HCT116 (cell line): Measurements from ENCODE around the gene RPL7L1. TPM values are rescaled to one million over a fixed set of nuclear protein-coding genes. Genes with fewer than 3 reads are reported as not detected.

Source experiments
- ATAC-seq: fragments of 200-7000 bp; cut with Tn5 transposase; 2 replicates; pipeline ENCODE4 v1.9.1; 2020; ENCODE audit warnings: mild to moderate bottlenecking, moderate library complexity
- BruUV-seq: library from RNA; stranded (reverse); fragments of 400-500 nt; replicated peaks from 2 replicates; lab custom pipeline; 2021; lab: Mats Ljungman, UMichigan
- CTCF ChIA-PET: fragments of 300-600 bp; sonication (Branson Sonifier 250); formaldehyde crosslinking; loops from one replicate; lab custom pipeline; 2021; ENCODE audit warnings: antibody characterized with exemption; lab: Charles Lee
- POLR2A ChIA-PET: fragments of 300-600, 350-600 bp; sonication (Branson Sonifier 250); formaldehyde crosslinking; loops from one replicate; lab custom pipeline; 2021; ENCODE audit warnings: antibody characterized with exemption; lab: Charles Lee
- RAD21 ChIA-PET, 2 experiments: fragments of 300-600 bp; sonication (Branson Sonifier 250); formaldehyde crosslinking; loops; one replicate each; lab custom pipeline; 2023; ENCODE audit warnings: low total read pairs in 2 of 2; ENCODE audit not compliant: uncharacterized antibody in 2 of 2, unreplicated experiment in 2 of 2, low non-redundant PET in 1 of 2; lab: Charles Lee
- DNase-seq: peaks from one replicate; pipeline ENCODE4 v3.0.0-alpha.2; 2010; ENCODE audit warnings: low read depth, low spot score
- H2AFZ ChIP-seq: fragments of 200-600 bp; shearing (Covaris generic), sonication (generic); 2 replicates; pipeline ENCODE4 v1.6.1; 2017; ENCODE audit warnings: low read depth, mixed run types, mixed read lengths, antibody characterized with exemption, low read length; ENCODE audit not compliant: poor library complexity, severe bottlenecking
- H3K27ac ChIP-seq: 2 replicates; pipeline ENCODE4 v1.5.1; 2012; ENCODE audit warnings: low read depth, low read length
- H3K27me3 ChIP-seq: fragments of 200-600 bp; sonication (generic); 2 replicates; pipeline ENCODE4 v1.6.1; 2016; ENCODE audit warnings: mixed run types, low read length, mixed read lengths; ENCODE audit not compliant: insufficient read depth
- H3K36me3 ChIP-seq, 2 experiments: fragments of 200-500 bp in 1 of 2; fragments of 200-600 bp in 1 of 2; sonication (Bioruptor generic) in 1 of 2; sonication (generic) in 1 of 2; 2 replicates each; pipeline versions ENCODE4 v1.5.1 to v1.6.1; 2014 to 2016; ENCODE audit warnings: low read length in 2 of 2, inconsistent platforms in 1 of 2, mixed read lengths in 1 of 2, mixed run types in 1 of 2; ENCODE audit not compliant: insufficient read depth in 2 of 2, control insufficient read depth in 1 of 2
- H3K4me1 ChIP-seq, 2 experiments: fragments of 200-600 bp in 1 of 2; sonication (generic) in 1 of 2; 2 replicates each; pipeline versions ENCODE4 v1.5.1 to v1.6.1; 2012 to 2017; ENCODE audit warnings: low read length in 2 of 2, inconsistent platforms in 1 of 2, mild to moderate bottlenecking in 1 of 2, mixed read lengths in 1 of 2, mixed run types in 1 of 2, moderate library complexity in 1 of 2; ENCODE audit not compliant: insufficient read depth in 2 of 2, control insufficient read depth in 1 of 2
- H3K4me2 ChIP-seq: fragments of 200-600 bp; sonication (generic); 2 replicates; pipeline ENCODE4 v1.6.1; 2017; ENCODE audit warnings: mixed run types, low read length, mixed read lengths
- H3K4me3 ChIP-seq, 2 experiments: fragments of 200-600 bp in 1 of 2; sonication (generic) in 1 of 2; replicated peaks in 1 of 2; 2 replicates each; pipeline ENCODE4 v1.5.1; 2011 to 2016; ENCODE audit warnings: low read length in 2 of 2, control low read depth in 1 of 2, low read depth in 1 of 2, mild to moderate bottlenecking in 1 of 2, mixed read lengths in 1 of 2, mixed run types in 1 of 2
- H3K79me2 ChIP-seq: fragments of 200-600 bp; sonication (generic); 2 replicates; pipeline ENCODE4 v1.6.1; 2017; ENCODE audit warnings: mild to moderate bottlenecking, mixed run types, low read length, moderate library complexity, mixed read lengths; ENCODE audit not compliant: insufficient read depth
- H3K9ac ChIP-seq: fragments of 200-600 bp; sonication (generic); 2 replicates; pipeline ENCODE4 v1.6.1; 2016; ENCODE audit warnings: low read length, mixed read lengths
- H3K9me2 ChIP-seq: fragments of 200-600 bp; sonication (generic), shearing (Covaris generic); 2 replicates; pipeline ENCODE4 v1.6.1; 2017; ENCODE audit warnings: mixed run types, mild to moderate bottlenecking, moderate library complexity; ENCODE audit not compliant: insufficient read depth
- H3K9me3 ChIP-seq, 2 experiments: fragments of 200-500 bp in 1 of 2; fragments of 200-600 bp in 1 of 2; sonication (Bioruptor generic) in 1 of 2; sonication (generic) in 1 of 2; 2 replicates each; pipeline ENCODE4 v1.6.1; 2014 to 2017; ENCODE audit warnings: low read length in 2 of 2, mixed read lengths in 2 of 2, inconsistent platforms in 1 of 2, low read depth in 1 of 2, mild to moderate bottlenecking in 1 of 2, mixed run types in 1 of 2, moderate library complexity in 1 of 2; ENCODE audit not compliant: control insufficient read depth in 1 of 2, insufficient read depth in 1 of 2
- H4K20me1 ChIP-seq: fragments of 200-600 bp; sonication (generic), shearing (Covaris generic); 2 replicates; pipeline ENCODE4 v1.6.1; 2017; ENCODE audit warnings: mixed run types, mild to moderate bottlenecking, moderate library complexity; ENCODE audit not compliant: insufficient read depth
- ATF3 ChIP-seq: IDR thresholded peaks from 2 replicates; pipeline ENCODE4 v1.6.1; 2012
- CBX3 ChIP-seq: IDR thresholded peaks from 2 replicates; pipeline ENCODE4 v1.6.1; 2012; ENCODE audit warnings: low read depth
- EGR1 ChIP-seq: IDR thresholded peaks from 2 replicates; pipeline ENCODE4 v1.6.1; 2012; ENCODE audit warnings: low read depth
- ELF1 ChIP-seq: IDR thresholded peaks from 2 replicates; pipeline ENCODE4 v1.6.1; 2012; ENCODE audit warnings: low read depth, borderline replicate concordance
- EZH2 ChIP-seq: fragments of 200-600 bp; sonication (generic); IDR thresholded peaks from 2 replicates; pipeline ENCODE4 v1.6.1; 2017; ENCODE audit warnings: antibody characterized with exemption, mixed run types
- EZH2phosphoT487 ChIP-seq: fragments of 200-600 bp; IDR thresholded peaks from 2 replicates; pipeline ENCODE4 v1.6.1; 2018; ENCODE audit warnings: antibody characterized with exemption, borderline replicate concordance
- FOSL1 ChIP-seq: IDR thresholded peaks from 2 replicates; pipeline ENCODE4 v1.6.1; 2012; ENCODE audit warnings: low read depth
- JUND ChIP-seq: IDR thresholded peaks from 2 replicates; pipeline ENCODE4 v1.6.1; 2012
- POLR2A ChIP-seq: IDR thresholded peaks from 2 replicates; pipeline ENCODE4 v1.7.0; 2011; ENCODE audit warnings: borderline replicate concordance; ENCODE audit not compliant: insufficient read depth, insufficient read length; ENCODE audit errors: extremely low read depth
- POLR2AphosphoS5 ChIP-seq: IDR thresholded peaks from 2 replicates; pipeline ENCODE4 v1.6.1; 2011; ENCODE audit warnings: mild to moderate bottlenecking, low read depth, low read length, moderate library complexity
- RAD21 ChIP-seq: IDR thresholded peaks from 2 replicates; pipeline ENCODE4 v1.6.1; 2012; ENCODE audit warnings: low read depth, mild to moderate bottlenecking
- SIN3A ChIP-seq: IDR thresholded peaks from 2 replicates; pipeline ENCODE4 v1.6.1; 2012; ENCODE audit warnings: low read depth
- SP1 ChIP-seq: IDR thresholded peaks from 2 replicates; pipeline ENCODE4 v1.6.1; 2012; ENCODE audit warnings: low read depth
- SRF ChIP-seq: IDR thresholded peaks from 2 replicates; pipeline ENCODE4 v1.6.1; 2012; ENCODE audit warnings: low read depth
- TCF7L2 ChIP-seq: IDR thresholded peaks from 2 replicates; pipeline ENCODE4 v1.7.0; 2011; ENCODE audit warnings: borderline replicate concordance, inconsistent platforms; ENCODE audit not compliant: insufficient read depth, insufficient read length; ENCODE audit errors: extremely low read depth
- YY1 ChIP-seq: IDR thresholded peaks from 2 replicates; pipeline ENCODE4 v1.6.1; 2011; ENCODE audit warnings: low read length, low read depth, moderate library complexity, mild to moderate bottlenecking; ENCODE audit not compliant: insufficient replicate concordance; ENCODE audit errors: extremely low read depth
- ZNF274 ChIP-seq: fragments of 200-500 bp; sonication (Bioruptor generic); IDR thresholded peaks from 2 replicates; pipeline ENCODE4 v1.6.1; 2014; ENCODE audit warnings: mild to moderate bottlenecking, low read depth, low read length, inconsistent platforms
- intact Hi-C: fragments of 100-400 bp; cut with micrococcal nuclease; formaldehyde crosslinking; loops from 2 replicates; pipeline ENCODE4 v1.10.0; 2022
- total RNA-seq: library from RNA; stranded (reverse); gene quantifications from one replicate; pipeline ENCODE4 v1.2.1, GENCODE V29; 2021; ENCODE audit not compliant: unreplicated experiment
- TF ChIP-seq, protein P1 (sequence below): IDR thresholded peaks from 2 replicates; pipeline ENCODE4 v1.6.1; 2011; ENCODE audit warnings: mild to moderate bottlenecking, low read length, moderate library complexity; ENCODE audit not compliant: insufficient replicate concordance; ENCODE audit errors: extremely low read depth
- TF ChIP-seq, protein P2 (sequence below), 3 experiments: fragments of 200-600 bp in 1 of 3; sonication (generic) in 1 of 3; IDR thresholded peaks in 2 of 3; conservative IDR thresholded peaks in 1 of 3; 2 replicates each; pipeline ENCODE4 v1.5.1; 2012 to 2017; ENCODE audit warnings: low read depth in 2 of 3, low read length in 2 of 3, antibody characterized with exemption in 1 of 3, borderline replicate concordance in 1 of 3, control low read depth in 1 of 3, mild to moderate bottlenecking in 1 of 3, mixed read lengths in 1 of 3, mixed run types in 1 of 3, moderate library complexity in 1 of 3; ENCODE audit not compliant: insufficient read depth in 1 of 3
- TF ChIP-seq, protein P3 (sequence below): IDR thresholded peaks from 2 replicates; pipeline ENCODE4 v1.6.1; 2012

RPL7L1 gene
- total RNA-seq, 1 experiment from 2014 or later, result 125 TPM

GRCh38 chr6:42938987-42939809, 59.8 kb downstream of the RPL7L1 start:
- no peaks in the 10 kb centered on the region for H3K9me2 ChIP-seq
- BruUV-seq, result no TSS peak
- intact Hi-C loops, result no loop called here
- no peak for TF ChIP-seq ELF1
- TF ChIP-seq ZNF274, result no peak
- no peak for TF ChIP-seq SIN3A
- TF ChIP-seq FOSL1, result no peak
- TF ChIP-seq CBX3, result no peak
- TF ChIP-seq POLR2AphosphoS5, result no peak
- TF ChIP-seq ATF3, result no peak
- no peak for TF ChIP-seq EZH2phosphoT487
- no peak for TF ChIP-seq EZH2
- TF ChIP-seq POLR2A, result no peak
- TF ChIP-seq, protein P1, sequence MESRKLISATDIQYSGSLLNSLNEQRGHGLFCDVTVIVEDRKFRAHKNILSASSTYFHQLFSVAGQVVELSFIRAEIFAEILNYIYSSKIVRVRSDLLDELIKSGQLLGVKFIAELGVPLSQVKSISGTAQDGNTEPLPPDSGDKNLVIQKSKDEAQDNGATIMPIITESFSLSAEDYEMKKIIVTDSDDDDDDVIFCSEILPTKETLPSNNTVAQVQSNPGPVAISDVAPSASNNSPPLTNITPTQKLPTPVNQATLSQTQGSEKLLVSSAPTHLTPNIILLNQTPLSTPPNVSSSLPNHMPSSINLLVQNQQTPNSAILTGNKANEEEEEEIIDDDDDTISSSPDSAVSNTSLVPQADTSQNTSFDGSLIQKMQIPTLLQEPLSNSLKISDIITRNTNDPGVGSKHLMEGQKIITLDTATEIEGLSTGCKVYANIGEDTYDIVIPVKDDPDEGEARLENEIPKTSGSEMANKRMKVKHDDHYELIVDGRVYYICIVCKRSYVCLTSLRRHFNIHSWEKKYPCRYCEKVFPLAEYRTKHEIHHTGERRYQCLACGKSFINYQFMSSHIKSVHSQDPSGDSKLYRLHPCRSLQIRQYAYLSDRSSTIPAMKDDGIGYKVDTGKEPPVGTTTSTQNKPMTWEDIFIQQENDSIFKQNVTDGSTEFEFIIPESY, result no peak
- TF ChIP-seq RAD21, result no peak
- TF ChIP-seq SP1, result no peak
- TF ChIP-seq SRF, result no peak
- TF ChIP-seq EGR1, result no peak
- no peak for TF ChIP-seq YY1
- no peak for TF ChIP-seq TCF7L2
- TF ChIP-seq, protein P2, sequence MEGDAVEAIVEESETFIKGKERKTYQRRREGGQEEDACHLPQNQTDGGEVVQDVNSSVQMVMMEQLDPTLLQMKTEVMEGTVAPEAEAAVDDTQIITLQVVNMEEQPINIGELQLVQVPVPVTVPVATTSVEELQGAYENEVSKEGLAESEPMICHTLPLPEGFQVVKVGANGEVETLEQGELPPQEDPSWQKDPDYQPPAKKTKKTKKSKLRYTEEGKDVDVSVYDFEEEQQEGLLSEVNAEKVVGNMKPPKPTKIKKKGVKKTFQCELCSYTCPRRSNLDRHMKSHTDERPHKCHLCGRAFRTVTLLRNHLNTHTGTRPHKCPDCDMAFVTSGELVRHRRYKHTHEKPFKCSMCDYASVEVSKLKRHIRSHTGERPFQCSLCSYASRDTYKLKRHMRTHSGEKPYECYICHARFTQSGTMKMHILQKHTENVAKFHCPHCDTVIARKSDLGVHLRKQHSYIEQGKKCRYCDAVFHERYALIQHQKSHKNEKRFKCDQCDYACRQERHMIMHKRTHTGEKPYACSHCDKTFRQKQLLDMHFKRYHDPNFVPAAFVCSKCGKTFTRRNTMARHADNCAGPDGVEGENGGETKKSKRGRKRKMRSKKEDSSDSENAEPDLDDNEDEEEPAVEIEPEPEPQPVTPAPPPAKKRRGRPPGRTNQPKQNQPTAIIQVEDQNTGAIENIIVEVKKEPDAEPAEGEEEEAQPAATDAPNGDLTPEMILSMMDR (IDR thresholded peaks at IDR 0.05 in 2 of 3, conservative IDR thresholded peaks at IDR 0.05 in 1 of 3; ENCODE audit: borderline replicate concordance in 1 of 3, insufficient read depth in 1 of 3, low read depth in 2 of 3, low read length in 2 of 3), result no peak
- TF ChIP-seq, protein P3, sequence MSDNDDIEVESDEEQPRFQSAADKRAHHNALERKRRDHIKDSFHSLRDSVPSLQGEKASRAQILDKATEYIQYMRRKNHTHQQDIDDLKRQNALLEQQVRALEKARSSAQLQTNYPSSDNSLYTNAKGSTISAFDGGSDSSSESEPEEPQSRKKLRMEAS, result no peak
- TF ChIP-seq JUND, result no peak
- no peak overlapping the region for H3K4me2 ChIP-seq
- ChIA-PET POLR2A (interaction anchor here (0.6 kb wide), 1 partner anchor 36 kb away, joined by 3 read pairs; no protein-coding TSS in a partner anchor), CTCF (no interaction called here), RAD21 (no interaction called here)
- no peak overlapping the region for H3K27ac ChIP-seq
- no peak overlapping the region for H2AFZ ChIP-seq
- no peaks in the 10 kb centered on the region for H3K27me3 ChIP-seq
- H3K36me3 ChIP-seq, result peaks cover 19 to 21% of the 10 kb centered on the region in 2 experiments; a peak in 3 of 4 replicates
- no peaks in the 10 kb centered on the region for H3K9me3 ChIP-seq
- no peaks in the 10 kb centered on the region for H3K4me1 ChIP-seq
- H3K9ac ChIP-seq, result no peak overlapping the region
- H3K79me2 ChIP-seq, result peaks cover 6% of the 10 kb centered on the region
- no peak for DNase-seq
- no peaks in the 10 kb centered on the region for H4K20me1 ChIP-seq
- ATAC-seq, result 0 out of 2 replicates have a peak, but pooled peaks have one; percentile 35
- H3K4me3 ChIP-seq, result no peak overlapping the region
